Stimulated activated CD8-positive, alpha-beta memory T cell treated with anti-CD3 and anti-CD28 coated beads, Interleukin-2, amount 100 ng/mL, for 1 hour (primary cell): Measurements from ENCODE around the gene CENPM.

Source experiments
- DNase-seq, 2 donors: peaks; one replicate each; pipeline ENCODE4 v3.0.0-alpha.2; 2020; ENCODE audit warnings: low read depth in 2 of 2

CENPM gene

GRCh38 chr22:41900652-41901312 lies 46.2 kb downstream of the CENPM start:
- DNase-seq: no peak

DNA sequence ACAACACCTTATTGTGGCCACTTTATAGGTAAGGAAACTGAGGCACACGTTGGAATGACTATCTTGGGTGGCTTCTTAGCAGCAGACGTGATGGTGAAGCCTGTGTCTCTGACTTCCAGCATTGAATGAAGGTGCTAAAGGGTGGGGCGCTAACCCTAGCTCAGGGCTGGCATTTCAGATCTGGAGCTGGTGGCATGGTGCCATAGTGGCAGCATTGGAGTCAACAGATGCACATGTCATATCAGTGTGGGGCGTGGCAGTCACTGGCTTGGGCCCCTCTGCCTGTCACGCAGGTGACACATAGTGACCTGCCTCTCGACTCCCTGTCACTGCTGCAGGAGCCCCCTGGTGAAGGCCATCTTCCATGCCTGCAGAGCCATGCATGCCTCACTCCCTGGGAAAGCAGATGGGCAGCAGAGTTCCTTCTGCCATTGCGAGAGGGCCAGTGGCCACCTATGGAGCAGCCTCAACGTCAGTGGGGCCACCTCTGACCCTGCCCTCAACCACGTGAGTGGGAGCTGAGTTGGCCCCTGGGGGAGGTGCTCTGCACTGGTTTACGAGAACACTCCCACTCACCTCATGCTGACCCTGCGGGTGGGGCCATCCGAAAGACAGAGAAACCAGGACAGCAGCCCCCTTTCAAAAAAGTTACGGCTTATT lies 46.8 kb downstream of the CENPM start:
- DNase-seq: no peak

- no peak for DNase-seq
Observed at GRCh38 chr22:41899110-41899509, 47.8 kb downstream of the CENPM start.

DNA sequence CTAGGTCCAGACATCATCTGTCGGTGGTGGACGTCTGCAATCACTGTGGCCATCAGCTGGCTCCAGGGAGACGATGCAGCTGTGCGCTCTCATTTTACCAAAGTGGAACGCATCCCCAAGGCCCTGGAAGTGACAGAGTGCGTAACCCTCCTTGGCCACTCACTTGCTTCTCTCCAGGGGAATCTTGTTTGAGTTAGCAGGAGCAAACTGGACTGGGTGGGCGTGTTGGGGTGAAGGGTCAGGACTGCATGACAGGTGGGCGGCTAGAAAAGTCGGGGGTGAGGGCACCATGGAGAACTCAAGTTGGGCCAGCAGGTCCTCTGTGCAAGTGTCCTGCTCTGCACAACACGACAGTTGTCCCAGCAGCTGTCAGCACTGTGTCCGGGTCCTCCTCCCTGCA lies 48.3 kb downstream of the CENPM start:
- no peak for DNase-seq

- no peak for DNase-seq
Observed at GRCh38 chr22:41893591-41894375, 53.2 kb downstream of the CENPM start.

GRCh38 chr22:41892721-41893120 lies 54.2 kb downstream of the CENPM start:
- no peak for DNase-seq

GRCh38 chr22:41891407-41891806 lies 55.5 kb downstream of the CENPM start:
- DNase-seq: no peak
